LNCaP clone FGC (cell line): ENCODE measurements around the gene EIF5A.

Experiments used
- DNase-seq: peaks from one replicate; pipeline ENCODE4 v3.0.0-alpha.2; 2011; ENCODE audit warnings: low read depth
- H3K4me3 ChIP-seq: 2 replicates; pipeline ENCODE4 v1.5.1; 2011; ENCODE audit warnings: mild to moderate bottlenecking, low read depth, low read length, control low read depth
- TF ChIP-seq, protein P1 (sequence below): IDR thresholded peaks from 2 replicates; pipeline ENCODE4 v1.5.1; 2012; ENCODE audit warnings: mild to moderate bottlenecking; ENCODE audit not compliant: control insufficient read depth, insufficient read depth; ENCODE audit errors: extremely low read depth

Gene EIF5A

DNA sequence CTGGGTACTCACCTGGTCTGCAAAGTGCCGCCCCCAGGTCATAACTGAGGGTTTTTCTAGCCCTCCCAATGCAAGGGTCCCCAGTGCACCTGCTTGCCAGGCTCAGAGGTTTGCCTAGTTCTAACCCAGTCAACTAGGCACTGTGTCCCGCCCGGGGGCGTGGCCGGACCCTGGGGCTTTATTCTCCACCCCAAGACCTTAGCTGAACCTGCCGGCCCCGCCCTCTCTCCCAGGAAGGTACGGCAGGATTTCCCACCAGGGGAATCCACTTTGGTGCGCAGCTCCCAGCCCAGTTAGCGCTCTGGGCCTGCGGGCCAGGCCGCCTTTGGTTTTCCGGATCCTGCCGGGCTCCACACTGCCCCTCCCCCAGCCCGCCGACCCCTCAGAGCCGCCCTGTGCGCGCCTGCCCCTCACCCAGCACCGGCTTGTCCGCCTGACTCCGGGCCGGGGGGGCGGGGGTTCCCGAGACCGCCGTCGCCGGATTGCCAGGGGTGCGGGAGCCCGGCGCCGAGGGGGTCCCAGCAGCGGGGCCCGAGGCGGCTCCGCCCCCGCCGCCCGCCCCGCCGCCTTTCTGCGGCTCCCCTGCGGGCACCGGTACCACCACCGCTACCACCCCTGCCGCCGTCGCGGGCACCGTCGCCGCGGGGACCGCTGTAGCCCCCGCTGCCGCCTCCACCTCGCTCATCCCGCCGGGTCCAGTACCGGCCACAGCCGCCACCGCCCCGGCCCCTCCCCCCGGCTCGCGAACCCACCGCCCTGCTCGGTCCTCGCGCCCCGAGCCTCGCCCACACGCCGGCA is 13.4 kb upstream of the EIF5A start:
- no peak overlapping the region for H3K4me3 ChIP-seq
- DNase-seq, result no peak
- TF ChIP-seq, protein P1, sequence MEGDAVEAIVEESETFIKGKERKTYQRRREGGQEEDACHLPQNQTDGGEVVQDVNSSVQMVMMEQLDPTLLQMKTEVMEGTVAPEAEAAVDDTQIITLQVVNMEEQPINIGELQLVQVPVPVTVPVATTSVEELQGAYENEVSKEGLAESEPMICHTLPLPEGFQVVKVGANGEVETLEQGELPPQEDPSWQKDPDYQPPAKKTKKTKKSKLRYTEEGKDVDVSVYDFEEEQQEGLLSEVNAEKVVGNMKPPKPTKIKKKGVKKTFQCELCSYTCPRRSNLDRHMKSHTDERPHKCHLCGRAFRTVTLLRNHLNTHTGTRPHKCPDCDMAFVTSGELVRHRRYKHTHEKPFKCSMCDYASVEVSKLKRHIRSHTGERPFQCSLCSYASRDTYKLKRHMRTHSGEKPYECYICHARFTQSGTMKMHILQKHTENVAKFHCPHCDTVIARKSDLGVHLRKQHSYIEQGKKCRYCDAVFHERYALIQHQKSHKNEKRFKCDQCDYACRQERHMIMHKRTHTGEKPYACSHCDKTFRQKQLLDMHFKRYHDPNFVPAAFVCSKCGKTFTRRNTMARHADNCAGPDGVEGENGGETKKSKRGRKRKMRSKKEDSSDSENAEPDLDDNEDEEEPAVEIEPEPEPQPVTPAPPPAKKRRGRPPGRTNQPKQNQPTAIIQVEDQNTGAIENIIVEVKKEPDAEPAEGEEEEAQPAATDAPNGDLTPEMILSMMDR, result no peak

DNA sequence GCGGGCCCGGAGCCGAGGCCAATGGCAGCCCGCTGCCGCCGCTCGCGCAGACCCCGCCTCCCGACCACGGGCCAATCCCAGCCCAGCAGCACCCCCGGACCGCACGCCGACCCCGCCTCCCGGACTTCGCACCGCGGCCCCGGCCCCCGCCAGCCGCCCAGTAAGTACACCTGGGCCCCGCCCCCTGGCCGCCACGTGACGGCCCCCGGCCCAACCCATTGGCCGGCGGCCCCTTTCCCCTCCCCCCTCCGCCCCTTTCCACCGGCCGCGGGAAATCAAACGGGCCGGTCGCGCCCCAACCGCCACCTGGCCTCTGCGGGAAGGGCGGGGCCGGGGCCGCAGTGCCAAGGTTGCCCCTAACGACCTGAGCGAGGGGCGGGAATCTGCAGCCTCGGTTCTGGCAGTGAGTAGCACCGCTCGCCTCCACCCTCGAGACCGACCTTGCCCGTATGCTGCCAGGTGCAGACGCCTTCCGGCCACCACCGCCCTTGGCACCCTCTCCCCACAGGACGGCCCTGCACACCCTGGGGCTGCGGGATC is 12.7 kb upstream of the EIF5A start, which contains the start of gene YBX2:
Gene YBX2, minus strand, starts transcription at position 26 of the 540 bp plus-strand sequence. CDS start 139 bp downstream, outside the sequence.
- TF ChIP-seq, protein P1, result no peak
- H3K4me3 ChIP-seq, result no peak within 1 kb of the TSS

DNA sequence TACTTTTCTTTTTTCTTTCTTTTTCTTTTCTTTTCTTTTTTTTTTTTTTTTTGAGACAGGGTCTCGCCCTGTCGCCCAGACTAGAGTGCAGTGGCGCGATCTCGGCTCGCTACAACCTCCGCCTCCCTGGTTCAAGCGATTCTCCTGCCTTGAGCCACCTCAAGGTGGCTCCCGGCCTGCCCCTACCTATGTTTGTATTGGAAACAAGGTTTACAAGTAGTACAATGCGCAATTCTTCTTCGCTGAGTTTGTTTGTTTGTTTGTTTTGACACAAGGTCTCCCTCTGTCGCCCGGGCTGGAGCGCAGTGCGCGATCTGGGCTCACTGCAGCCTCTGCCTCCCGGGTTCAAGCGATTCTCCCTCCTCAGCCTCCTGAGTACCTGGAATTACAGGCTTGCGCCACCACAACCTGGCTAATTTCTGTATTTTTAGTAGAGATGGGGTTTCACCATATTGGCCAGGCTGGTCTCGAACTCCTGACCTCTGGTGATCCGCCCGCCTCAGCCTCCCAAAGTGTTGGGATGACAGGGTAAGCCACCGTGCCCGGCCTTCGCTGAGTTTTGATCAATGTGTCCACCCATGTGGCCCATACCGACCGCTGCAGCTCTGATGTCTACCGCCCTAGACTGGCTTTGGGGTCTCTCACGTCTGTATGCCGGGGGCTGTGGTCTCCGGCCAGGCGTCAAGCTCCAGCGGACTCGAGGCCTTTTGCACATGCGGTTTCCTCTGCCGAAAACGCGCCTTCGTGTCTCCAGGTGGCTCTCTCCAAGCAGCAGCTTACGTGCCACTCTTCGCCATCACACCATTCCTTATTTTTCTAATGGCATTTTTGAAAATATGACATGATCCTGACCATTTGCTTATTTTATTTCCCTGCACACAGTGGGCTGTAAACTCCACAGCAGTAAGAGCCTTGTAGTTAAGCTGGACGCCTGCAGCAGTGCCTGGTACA is 11.9 kb upstream of the EIF5A start:
- no peak for DNase-seq
- TF ChIP-seq, protein P1, result no peak
- no peak overlapping the region for H3K4me3 ChIP-seq

More for the DNA sequence above, 12.7 kb upstream of the EIF5A start, which contains the start of gene YBX2:
- no peak for DNase-seq

DNA sequence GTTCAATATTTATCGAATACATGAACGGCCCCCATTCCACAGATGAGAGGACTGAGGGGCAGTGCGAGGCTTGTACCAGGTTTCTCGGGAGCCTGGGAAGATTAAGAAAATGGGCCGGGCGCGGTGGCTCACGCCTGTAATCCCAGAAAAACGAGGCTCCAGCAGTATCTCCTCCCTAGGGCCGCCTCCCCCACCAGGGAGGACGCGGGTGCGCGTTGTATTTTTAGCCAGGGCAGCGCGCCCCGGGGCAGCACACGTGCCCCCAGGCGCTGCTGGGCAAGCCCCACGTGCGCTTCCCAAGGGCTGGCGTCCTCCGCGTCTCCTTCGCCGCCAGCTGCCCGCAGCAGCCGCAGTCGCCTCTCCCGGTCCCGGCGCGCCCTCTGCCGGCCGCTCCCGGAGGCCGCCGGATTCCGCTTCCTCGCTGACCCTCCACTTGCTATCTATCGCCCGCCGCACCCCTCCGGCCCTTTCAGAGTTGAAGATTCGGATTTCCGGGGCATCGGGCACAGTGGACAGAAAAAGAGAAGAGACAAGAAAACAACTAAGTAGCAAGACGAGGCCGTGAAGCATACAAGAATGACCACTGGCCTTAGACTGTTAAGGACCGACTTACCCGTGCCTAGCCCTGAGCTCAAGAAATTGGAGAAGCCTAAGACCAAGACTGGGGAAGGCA is 11.1 kb upstream of the EIF5A start:
- H3K4me3 ChIP-seq, result no peak overlapping the region
- no peak for DNase-seq
- TF ChIP-seq, protein P1, result peak; percentile 82

DNA sequence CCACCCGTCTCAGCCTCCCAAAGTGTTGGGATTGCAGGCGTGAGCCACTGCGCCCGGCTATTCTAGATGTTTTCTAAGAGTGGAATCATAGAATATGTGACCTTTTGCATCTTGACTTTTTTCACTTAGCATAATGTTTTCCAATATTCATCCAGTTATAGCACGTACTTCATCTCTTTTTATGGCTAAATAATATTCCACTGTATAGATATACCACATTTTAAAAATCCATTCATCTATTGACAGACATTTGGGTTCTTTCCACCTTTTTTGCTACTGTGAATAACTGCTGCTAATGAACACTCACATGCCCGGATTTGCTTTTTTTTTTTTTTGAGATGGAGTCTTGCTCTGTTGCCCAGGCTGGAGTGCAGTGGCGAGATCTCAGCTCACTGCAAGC is 3.2 kb upstream of the EIF5A start:
- DNase-seq, result no peak
- TF ChIP-seq, protein P1, result no peak

More for the DNA sequence above, 3.2 kb upstream of the EIF5A start:
- no peak overlapping the region for H3K4me3 ChIP-seq
